Bronchial epithelial cell (primary cell): ENCODE data around the gene RFX1. TPM values are rescaled to one million over a fixed set of nuclear protein-coding genes. Genes with fewer than 3 reads are reported as not detected.
A peak's percentile ranks its signal among the peaks of the same experiment; 100 is the strongest.

Experiments used
- DNase-seq: peaks from one replicate; pipeline ENCODE4 v3.0.0-alpha.2; 2010; ENCODE audit warnings: low read depth
- FAIRE-seq: peaks from 2 replicates; lab custom pipeline; 2011; peaks lifted over from hg19 to GRCh38; lab: Jason Lieb, UNC
- H3K27me3 ChIP-seq: 2 replicates; pipeline ENCODE4 v1.5.1; 2011; ENCODE audit warnings: low read length; ENCODE audit not compliant: control insufficient read depth, insufficient read depth
- H3K36me3 ChIP-seq: 2 replicates; pipeline ENCODE4 v1.5.1; 2011; ENCODE audit warnings: low read length; ENCODE audit not compliant: control insufficient read depth, insufficient read depth
- H3K4me3 ChIP-seq: 2 replicates; pipeline ENCODE4 v1.5.1; 2011; ENCODE audit warnings: mild to moderate bottlenecking, low read depth, low read length, control low read depth
- total RNA-seq: library from RNA; depleted of rRNA; stranded (reverse); fragments of >200 nt; gene quantifications from 2 replicates; pipeline ENCODE4 v1.2.1, GENCODE V29; 2014
- TF ChIP-seq, protein P1 (sequence below): IDR thresholded peaks from 2 replicates; pipeline ENCODE4 v1.5.1; 2011; ENCODE audit warnings: mild to moderate bottlenecking, moderate library complexity, low read length, control low read depth, inconsistent platforms; ENCODE audit not compliant: insufficient read depth, severe bottlenecking

Gene RFX1
- total RNA-seq = 0.79 and 2.2 TPM in 2 replicates

DNA sequence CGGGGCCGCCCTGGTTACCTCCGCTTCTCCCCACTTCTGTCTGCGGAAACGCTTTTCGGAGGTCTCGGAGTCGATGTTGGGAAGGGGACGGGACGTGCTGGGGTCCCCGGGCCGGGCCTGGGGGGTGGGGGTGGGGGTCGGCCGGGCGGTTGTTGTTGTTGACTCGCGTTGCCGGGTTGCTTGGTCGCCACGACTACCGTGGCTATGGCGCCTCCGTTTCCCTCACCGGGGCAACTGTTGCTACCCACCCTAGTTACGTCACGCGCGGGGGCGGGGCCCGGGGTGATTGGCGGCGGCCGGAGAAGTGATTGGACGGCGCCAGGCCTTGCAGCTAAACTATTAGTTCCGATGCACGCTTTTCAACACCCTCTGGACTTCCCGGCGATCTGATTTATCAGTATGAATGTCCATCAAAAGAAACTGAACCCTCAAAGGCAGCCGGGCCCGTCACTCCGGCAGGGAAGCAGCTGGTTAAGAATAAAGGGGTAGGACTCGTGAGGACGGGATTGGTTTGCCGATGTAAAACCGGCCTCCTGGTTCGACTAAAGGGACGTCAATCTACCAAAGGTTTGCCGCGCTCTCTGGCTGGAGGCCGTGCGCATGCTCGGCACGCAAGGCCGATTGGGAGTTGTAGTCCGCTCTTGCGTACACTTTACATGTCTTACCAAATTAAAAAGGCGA, at the start of gene RFX1:
Gene RFX1 (minus strand): TSS at position 236 of the 681 bp plus-strand sequence. CDS start 12,477 bp downstream, outside the sequence.
- DNase-seq = peak; percentile 99

DNA sequence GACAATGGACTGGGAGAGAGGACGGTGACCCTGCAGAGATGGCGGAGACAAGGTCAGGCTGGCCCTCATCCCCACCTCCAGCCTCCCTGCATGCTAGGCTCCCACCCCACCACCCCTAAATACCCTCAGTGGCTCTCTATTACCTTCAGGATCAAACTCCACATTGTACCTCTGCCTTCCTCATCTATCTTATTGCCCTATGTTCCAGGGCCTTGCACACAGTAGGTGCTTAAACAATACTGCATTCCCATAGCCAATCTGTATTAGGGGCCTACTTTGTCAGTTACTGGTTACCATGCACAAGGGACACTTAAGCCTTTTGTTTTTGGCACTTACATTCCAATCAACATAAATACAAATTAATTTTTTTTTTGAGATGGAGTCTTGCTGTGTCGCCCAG, 49.3 kb upstream of the RFX1 start:
- TF ChIP-seq, protein P1, sequence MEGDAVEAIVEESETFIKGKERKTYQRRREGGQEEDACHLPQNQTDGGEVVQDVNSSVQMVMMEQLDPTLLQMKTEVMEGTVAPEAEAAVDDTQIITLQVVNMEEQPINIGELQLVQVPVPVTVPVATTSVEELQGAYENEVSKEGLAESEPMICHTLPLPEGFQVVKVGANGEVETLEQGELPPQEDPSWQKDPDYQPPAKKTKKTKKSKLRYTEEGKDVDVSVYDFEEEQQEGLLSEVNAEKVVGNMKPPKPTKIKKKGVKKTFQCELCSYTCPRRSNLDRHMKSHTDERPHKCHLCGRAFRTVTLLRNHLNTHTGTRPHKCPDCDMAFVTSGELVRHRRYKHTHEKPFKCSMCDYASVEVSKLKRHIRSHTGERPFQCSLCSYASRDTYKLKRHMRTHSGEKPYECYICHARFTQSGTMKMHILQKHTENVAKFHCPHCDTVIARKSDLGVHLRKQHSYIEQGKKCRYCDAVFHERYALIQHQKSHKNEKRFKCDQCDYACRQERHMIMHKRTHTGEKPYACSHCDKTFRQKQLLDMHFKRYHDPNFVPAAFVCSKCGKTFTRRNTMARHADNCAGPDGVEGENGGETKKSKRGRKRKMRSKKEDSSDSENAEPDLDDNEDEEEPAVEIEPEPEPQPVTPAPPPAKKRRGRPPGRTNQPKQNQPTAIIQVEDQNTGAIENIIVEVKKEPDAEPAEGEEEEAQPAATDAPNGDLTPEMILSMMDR = no peak
- DNase-seq = no peak
- Histone ChIP-seq H3K4me3 (no peak overlapping the region), H3K27me3 (peaks cover 4% of the 10 kb centered on the region), H3K36me3 (no peaks in the 10 kb centered on the region)
- no peak for FAIRE-seq

More for the DNA sequence above, at the start of gene RFX1:
- TF ChIP-seq, protein P1 = no peak
- Histone ChIP-seq H3K27me3 (no peaks in the 10 kb centered on the region), H3K4me3 (peak within 1 kb of the TSS; percentile 70), H3K36me3 (no peaks in the 10 kb centered on the region)
- peak; percentile 86 for FAIRE-seq

DNA sequence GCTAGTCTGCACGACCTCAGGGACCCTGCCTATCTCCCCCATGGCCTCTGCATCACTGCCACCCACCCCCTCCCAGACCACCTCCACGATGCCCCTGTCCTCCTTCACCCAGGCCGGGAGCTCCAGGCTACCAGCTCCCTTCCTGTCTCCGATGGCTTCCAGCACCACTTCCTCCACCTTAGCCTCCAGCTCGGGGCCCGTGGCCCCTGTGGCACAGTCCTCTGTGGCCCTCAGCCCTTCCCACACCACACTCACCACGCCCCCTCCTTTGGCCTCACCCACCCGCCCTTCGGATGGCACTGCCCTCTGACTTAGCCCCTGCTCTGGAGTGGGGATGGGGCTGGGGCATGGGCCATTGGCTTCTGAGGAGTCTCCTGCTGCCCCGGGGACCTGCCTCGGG, 48.6 kb upstream of the RFX1 start:
- FAIRE-seq (no peak), DNase-seq (no peak)
- Histone ChIP-seq H3K4me3 (no peak overlapping the region), H3K36me3 (no peaks in the 10 kb centered on the region), H3K27me3 (peaks cover 4% of the 10 kb centered on the region)
- TF ChIP-seq, protein P1 = no peak

DNA sequence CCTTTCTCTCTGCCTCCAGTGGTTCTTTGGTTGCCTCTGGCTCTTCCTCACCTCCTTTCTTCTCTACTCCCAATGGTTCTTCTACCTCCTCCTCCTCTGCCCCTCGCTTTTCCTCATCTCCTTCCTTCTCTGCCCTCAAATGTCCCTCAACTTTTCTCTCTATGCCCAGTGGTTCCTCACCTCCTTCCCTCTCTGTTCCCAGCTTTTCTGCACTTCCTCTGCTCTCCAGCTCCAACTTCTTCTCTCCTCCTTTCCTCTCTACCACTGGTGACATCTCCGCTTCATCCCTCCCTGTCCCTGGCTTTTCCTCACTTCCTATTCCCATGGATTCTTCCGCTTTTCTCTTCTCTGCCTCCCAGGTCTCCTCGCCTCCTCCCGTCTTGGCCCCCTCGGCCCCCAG, 48.0 kb upstream of the RFX1 start:
- Histone ChIP-seq H3K27me3 (peaks cover 3% of the 10 kb centered on the region), H3K4me3 (no peak overlapping the region), H3K36me3 (no peaks in the 10 kb centered on the region)
- TF ChIP-seq, protein P1 = no peak
- DNase-seq (no peak), FAIRE-seq (no peak)

DNA sequence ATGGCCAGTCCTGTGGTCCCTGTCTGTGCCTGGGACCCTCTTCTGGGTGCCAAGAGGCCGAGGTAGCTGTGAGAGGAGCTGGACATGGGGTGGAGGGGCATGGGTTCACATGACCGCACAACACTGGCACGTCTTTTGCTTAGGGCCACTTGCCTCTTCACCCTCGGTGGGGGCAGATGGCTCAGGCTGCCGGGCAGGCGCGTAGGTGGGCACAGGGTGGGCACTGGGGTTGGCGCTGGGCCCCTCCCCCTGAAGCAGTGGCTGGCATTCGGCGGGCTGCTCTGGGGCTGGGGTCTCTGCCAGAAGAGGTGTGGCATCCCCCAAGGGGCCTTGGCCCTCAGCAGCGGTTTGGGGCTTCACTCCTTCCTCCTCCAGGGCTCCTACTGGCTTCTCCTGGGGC, 47.4 kb upstream of the RFX1 start:
- FAIRE-seq (no peak), DNase-seq (no peak)
- H3K36me3 ChIP-seq = no peaks in the 10 kb centered on the region
- no peak overlapping the region for H3K4me3 ChIP-seq
- TF ChIP-seq, protein P1 = no peak
- H3K27me3 ChIP-seq = peaks cover under 1% of the 10 kb centered on the region

DNA sequence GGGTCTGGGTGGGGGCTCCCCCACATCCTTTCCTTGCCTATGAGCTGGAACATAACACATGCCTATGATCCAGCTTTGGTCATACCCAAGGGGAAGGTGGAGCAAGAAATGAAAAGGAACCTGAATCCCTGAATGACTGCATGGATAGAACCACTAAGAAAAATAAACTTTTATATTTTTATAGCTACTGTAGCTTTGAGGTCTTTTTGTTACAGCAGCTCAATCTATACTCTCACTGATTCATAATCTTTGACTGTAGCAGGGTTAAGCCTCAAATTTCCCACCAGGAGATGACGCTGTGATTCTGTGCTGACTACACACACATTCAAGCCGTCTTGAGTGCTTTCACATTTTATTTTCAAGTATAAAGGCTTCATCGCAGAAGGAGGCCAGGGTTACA, 46.9 kb upstream of the RFX1 start:
- no peak overlapping the region for H3K4me3 ChIP-seq
- TF ChIP-seq, protein P1 = no peak
- FAIRE-seq (no peak), DNase-seq (no peak)
- H3K36me3 ChIP-seq = no peaks in the 10 kb centered on the region
- H3K27me3 ChIP-seq = no peaks in the 10 kb centered on the region
